Measurements from ENCODE around the gene GSTP1. TPM values are rescaled to one million over a fixed set of nuclear protein-coding genes. Genes with fewer than 3 reads are reported as not detected.

GSTP1 gene
- polyA plus RNA-seq, 1 donor (not counting 4 experiments of a cell fraction or from before 2014, with no cell fraction given): 1,575 TPM

DNA sequence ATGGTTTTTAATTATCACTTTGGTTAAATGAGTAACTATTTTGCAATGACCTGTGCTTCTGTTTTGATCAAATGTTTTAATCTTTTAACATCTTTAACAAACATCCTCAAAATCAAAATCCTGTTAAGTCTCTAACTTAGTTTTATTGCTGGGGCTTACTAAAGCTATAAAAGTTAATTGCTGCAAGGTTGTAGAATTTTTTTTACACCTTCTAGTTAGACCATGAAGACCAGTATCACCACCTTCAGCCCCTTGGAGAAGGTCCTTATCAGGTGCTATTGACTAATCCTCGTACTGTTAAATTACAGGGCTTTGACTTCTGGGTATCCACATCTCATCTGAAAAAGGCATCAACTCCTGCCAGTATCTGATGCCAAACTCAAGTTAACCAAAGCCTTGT, 48.1 kb upstream of the GSTP1 start:
- Histone ChIP-seq H3K4me3 (ENCODE audit: control insufficient read depth in 2 of 3, extremely low read depth in 1 of 3, insufficient read depth in 2 of 3, low read depth in 1 of 3, low read length in 3 of 3) (no peak overlapping the region), H3K27ac (ENCODE audit: control insufficient read depth, insufficient read depth, low read length) (no peak overlapping the region), H3K79me2 (ENCODE audit: control insufficient read depth, insufficient read depth, low read length) (no peaks in the 10 kb centered on the region), H3K36me3 (ENCODE audit: control insufficient read depth in 2 of 2, extremely low read depth in 1 of 2, insufficient read depth in 2 of 2, low read length in 2 of 2) (no peaks in the 10 kb centered on the region), H4K20me1 (ENCODE audit: control insufficient read depth, extremely low read depth, insufficient read depth, low read length) (no peaks in the 10 kb centered on the region), H3K4me1 (ENCODE audit: control insufficient read depth, extremely low read depth, insufficient read depth, low read length) (no peaks in the 10 kb centered on the region), H3K9me1 (ENCODE audit: control insufficient read depth, extremely low read depth, insufficient read depth, low read length) (no peaks in the 10 kb centered on the region), H3K27me3 (ENCODE audit: control insufficient read depth, extremely low read depth, insufficient read depth, low read length) (no peaks in the 10 kb centered on the region), H3K9me3 (ENCODE audit: control insufficient read depth, low read depth, low read length) (peaks cover 9% of the 10 kb centered on the region), H3K4me2 (ENCODE audit: control insufficient read depth, extremely low read depth, insufficient read depth, low read depth, low read length) (no peak overlapping the region), H2AFZ (ENCODE audit: control insufficient read depth, low read length) (no peak overlapping the region), H3K9ac (ENCODE audit: control insufficient read depth, extremely low read depth, insufficient read depth, low read length) (no peak overlapping the region)
- DNase-seq (ENCODE audit: low read depth, low spot score) (no peak), FAIRE-seq (no peak)
- TF ChIP-seq CTCF (optimal IDR thresholded peaks at IDR 0.05 in 1 of 3, IDR thresholded peaks at IDR 0.05 in 1 of 3, conservative IDR thresholded peaks at IDR 0.05 in 1 of 3; ENCODE audit: extremely low read depth in 1 of 3, insufficient read depth in 2 of 3, low read length in 3 of 3): no peak
- no peak for TF ChIP-seq EZH2 (IDR thresholded peaks at IDR 0.05; ENCODE audit: low read length)
- dilution Hi-C loops (cut with MboI; ENCODE audit: extremely low pct_ligation_motif_present, low sequenced_read_pairs): no loop called here

- no peak overlapping the region for H2AFZ ChIP-seq (ENCODE audit: control insufficient read depth, low read length)
- H3K4me2 ChIP-seq (ENCODE audit: control insufficient read depth, extremely low read depth, insufficient read depth, low read depth, low read length): no peak overlapping the region
- H3K9me1 ChIP-seq (ENCODE audit: control insufficient read depth, extremely low read depth, insufficient read depth, low read length): no peaks in the 10 kb centered on the region
- FAIRE-seq (no peak), DNase-seq (ENCODE audit: low read depth, low spot score) (no peak)
- H3K79me2 ChIP-seq (ENCODE audit: control insufficient read depth, insufficient read depth, low read length): no peaks in the 10 kb centered on the region
- H3K9me3 ChIP-seq (ENCODE audit: control insufficient read depth, low read depth, low read length): peaks cover 8% of the 10 kb centered on the region
- no peak overlapping the region for H3K9ac ChIP-seq (ENCODE audit: control insufficient read depth, extremely low read depth, insufficient read depth, low read length)
- H3K36me3 ChIP-seq (ENCODE audit: control insufficient read depth in 2 of 2, extremely low read depth in 1 of 2, insufficient read depth in 2 of 2, low read length in 2 of 2): no peaks in the 10 kb centered on the region
- dilution Hi-C loops (cut with MboI; ENCODE audit: extremely low pct_ligation_motif_present, low sequenced_read_pairs): no loop called here
- no peaks in the 10 kb centered on the region for H3K4me1 ChIP-seq (ENCODE audit: control insufficient read depth, extremely low read depth, insufficient read depth, low read length)
- H3K27ac ChIP-seq (ENCODE audit: control insufficient read depth, insufficient read depth, low read length): no peak overlapping the region
- TF ChIP-seq CTCF (optimal IDR thresholded peaks at IDR 0.05 in 1 of 3, IDR thresholded peaks at IDR 0.05 in 1 of 3, conservative IDR thresholded peaks at IDR 0.05 in 1 of 3; ENCODE audit: extremely low read depth in 1 of 3, insufficient read depth in 2 of 3, low read length in 3 of 3) (no peak), EZH2 (IDR thresholded peaks at IDR 0.05; ENCODE audit: low read length) (no peak)
- no peaks in the 10 kb centered on the region for H4K20me1 ChIP-seq (ENCODE audit: control insufficient read depth, extremely low read depth, insufficient read depth, low read length)
- H3K27me3 ChIP-seq (ENCODE audit: control insufficient read depth, extremely low read depth, insufficient read depth, low read length): no peaks in the 10 kb centered on the region
- no peak overlapping the region for H3K4me3 ChIP-seq (ENCODE audit: control insufficient read depth in 2 of 3, extremely low read depth in 1 of 3, insufficient read depth in 2 of 3, low read depth in 1 of 3, low read length in 3 of 3)
Observed at GRCh38 chr11:67538306-67538705, 45.3 kb upstream of the GSTP1 start.

Measured in keratinocyte (primary cell).